ENCODE data around the gene CCDC27.

Gene CCDC27

GRCh38 chr1:3761296-3762010 is 9.2 kb downstream of the CCDC27 start:
- peak; percentile 19 for DNase-seq

GRCh38 chr1:3762151-3762872 is 10.1 kb downstream of the CCDC27 start:
- peak; percentile 17 for DNase-seq

- no peak for DNase-seq
These were observed 10.6 kb downstream of the CCDC27 start for GRCh38 chr1:3762873-3763228.

- peak; percentile 11 for DNase-seq
These were observed 11.3 kb downstream of the CCDC27 start for GRCh38 chr1:3763351-3764125.

GRCh38 chr1:3767328-3767925 is 15.2 kb downstream of the CCDC27 start:
- DNase-seq = peak; percentile 16

GRCh38 chr1:3768811-3769390 is 16.7 kb downstream of the CCDC27 start:
- DNase-seq = peak; percentile 20

- peak; percentile 18 for DNase-seq
These were observed 18.0 kb downstream of the CCDC27 start for GRCh38 chr1:3770047-3770765.

GRCh38 chr1:3771108-3772026 is 19.1 kb downstream of the CCDC27 start:
- DNase-seq = peak; percentile 39

GRCh38 chr1:3772027-3772714 is 19.9 kb downstream of the CCDC27 start:
- peak; percentile 94 for DNase-seq

GRCh38 chr1:3772715-3773571 is 20.7 kb downstream of the CCDC27 start, which contains the start of gene SMIM1:
Gene SMIM1 (plus strand): TSS chr1:3772749. CDS start chr1:3775374, 2,625 bp downstream.
- DNase-seq = peak; percentile 50

GRCh38 chr1:3773572-3774275 is 21.5 kb downstream of the CCDC27 start:
- peak; percentile 35 for DNase-seq

- DNase-seq = peak; percentile 34
These were observed 22.2 kb downstream of the CCDC27 start for GRCh38 chr1:3774276-3774945.

GRCh38 chr1:3774946-3775489 is 22.8 kb downstream of the CCDC27 start:
- DNase-seq = peak; percentile 28

GRCh38 chr1:3775490-3776230 is 23.4 kb downstream of the CCDC27 start:
- DNase-seq = peak; percentile 78

- no peak for DNase-seq
These were observed 24.1 kb downstream of the CCDC27 start for GRCh38 chr1:3776231-3776961.

GRCh38 chr1:3777078-3777547 is 24.9 kb downstream of the CCDC27 start:
- peak; percentile 27 for DNase-seq
